ENCODE data around the gene LAMA2. TPM values are rescaled to one million over a fixed set of nuclear protein-coding genes. Genes with fewer than 3 reads are reported as not detected.

LAMA2 gene
- total and polyA plus RNA-seq, 2 of the 8 experiments (the other 6 are each of a cell fraction or from before 2014, with no cell fraction given) = 1.3 to 3.8 TPM

DNA sequence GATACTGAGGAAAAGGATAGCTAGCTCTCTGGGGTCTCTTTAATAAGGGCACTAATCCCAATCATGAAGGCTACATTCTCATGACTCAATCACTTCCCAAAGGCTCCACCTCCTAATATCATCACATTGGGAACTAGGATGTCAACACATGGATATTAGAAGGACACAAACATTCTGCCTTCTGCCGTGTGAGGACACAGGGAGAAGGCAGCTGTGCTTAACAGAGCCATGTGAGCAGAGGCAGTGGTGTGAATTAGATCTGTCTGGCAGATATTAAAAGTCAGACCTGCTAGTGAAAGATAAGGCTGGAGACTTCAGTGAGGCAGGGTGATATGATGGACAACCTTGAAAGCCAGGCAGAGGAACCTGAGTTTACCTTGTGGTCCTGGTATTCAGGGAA is 485.1 kb downstream of the LAMA2 start (continued):
- TF ChIP-seq, protein P1, sequence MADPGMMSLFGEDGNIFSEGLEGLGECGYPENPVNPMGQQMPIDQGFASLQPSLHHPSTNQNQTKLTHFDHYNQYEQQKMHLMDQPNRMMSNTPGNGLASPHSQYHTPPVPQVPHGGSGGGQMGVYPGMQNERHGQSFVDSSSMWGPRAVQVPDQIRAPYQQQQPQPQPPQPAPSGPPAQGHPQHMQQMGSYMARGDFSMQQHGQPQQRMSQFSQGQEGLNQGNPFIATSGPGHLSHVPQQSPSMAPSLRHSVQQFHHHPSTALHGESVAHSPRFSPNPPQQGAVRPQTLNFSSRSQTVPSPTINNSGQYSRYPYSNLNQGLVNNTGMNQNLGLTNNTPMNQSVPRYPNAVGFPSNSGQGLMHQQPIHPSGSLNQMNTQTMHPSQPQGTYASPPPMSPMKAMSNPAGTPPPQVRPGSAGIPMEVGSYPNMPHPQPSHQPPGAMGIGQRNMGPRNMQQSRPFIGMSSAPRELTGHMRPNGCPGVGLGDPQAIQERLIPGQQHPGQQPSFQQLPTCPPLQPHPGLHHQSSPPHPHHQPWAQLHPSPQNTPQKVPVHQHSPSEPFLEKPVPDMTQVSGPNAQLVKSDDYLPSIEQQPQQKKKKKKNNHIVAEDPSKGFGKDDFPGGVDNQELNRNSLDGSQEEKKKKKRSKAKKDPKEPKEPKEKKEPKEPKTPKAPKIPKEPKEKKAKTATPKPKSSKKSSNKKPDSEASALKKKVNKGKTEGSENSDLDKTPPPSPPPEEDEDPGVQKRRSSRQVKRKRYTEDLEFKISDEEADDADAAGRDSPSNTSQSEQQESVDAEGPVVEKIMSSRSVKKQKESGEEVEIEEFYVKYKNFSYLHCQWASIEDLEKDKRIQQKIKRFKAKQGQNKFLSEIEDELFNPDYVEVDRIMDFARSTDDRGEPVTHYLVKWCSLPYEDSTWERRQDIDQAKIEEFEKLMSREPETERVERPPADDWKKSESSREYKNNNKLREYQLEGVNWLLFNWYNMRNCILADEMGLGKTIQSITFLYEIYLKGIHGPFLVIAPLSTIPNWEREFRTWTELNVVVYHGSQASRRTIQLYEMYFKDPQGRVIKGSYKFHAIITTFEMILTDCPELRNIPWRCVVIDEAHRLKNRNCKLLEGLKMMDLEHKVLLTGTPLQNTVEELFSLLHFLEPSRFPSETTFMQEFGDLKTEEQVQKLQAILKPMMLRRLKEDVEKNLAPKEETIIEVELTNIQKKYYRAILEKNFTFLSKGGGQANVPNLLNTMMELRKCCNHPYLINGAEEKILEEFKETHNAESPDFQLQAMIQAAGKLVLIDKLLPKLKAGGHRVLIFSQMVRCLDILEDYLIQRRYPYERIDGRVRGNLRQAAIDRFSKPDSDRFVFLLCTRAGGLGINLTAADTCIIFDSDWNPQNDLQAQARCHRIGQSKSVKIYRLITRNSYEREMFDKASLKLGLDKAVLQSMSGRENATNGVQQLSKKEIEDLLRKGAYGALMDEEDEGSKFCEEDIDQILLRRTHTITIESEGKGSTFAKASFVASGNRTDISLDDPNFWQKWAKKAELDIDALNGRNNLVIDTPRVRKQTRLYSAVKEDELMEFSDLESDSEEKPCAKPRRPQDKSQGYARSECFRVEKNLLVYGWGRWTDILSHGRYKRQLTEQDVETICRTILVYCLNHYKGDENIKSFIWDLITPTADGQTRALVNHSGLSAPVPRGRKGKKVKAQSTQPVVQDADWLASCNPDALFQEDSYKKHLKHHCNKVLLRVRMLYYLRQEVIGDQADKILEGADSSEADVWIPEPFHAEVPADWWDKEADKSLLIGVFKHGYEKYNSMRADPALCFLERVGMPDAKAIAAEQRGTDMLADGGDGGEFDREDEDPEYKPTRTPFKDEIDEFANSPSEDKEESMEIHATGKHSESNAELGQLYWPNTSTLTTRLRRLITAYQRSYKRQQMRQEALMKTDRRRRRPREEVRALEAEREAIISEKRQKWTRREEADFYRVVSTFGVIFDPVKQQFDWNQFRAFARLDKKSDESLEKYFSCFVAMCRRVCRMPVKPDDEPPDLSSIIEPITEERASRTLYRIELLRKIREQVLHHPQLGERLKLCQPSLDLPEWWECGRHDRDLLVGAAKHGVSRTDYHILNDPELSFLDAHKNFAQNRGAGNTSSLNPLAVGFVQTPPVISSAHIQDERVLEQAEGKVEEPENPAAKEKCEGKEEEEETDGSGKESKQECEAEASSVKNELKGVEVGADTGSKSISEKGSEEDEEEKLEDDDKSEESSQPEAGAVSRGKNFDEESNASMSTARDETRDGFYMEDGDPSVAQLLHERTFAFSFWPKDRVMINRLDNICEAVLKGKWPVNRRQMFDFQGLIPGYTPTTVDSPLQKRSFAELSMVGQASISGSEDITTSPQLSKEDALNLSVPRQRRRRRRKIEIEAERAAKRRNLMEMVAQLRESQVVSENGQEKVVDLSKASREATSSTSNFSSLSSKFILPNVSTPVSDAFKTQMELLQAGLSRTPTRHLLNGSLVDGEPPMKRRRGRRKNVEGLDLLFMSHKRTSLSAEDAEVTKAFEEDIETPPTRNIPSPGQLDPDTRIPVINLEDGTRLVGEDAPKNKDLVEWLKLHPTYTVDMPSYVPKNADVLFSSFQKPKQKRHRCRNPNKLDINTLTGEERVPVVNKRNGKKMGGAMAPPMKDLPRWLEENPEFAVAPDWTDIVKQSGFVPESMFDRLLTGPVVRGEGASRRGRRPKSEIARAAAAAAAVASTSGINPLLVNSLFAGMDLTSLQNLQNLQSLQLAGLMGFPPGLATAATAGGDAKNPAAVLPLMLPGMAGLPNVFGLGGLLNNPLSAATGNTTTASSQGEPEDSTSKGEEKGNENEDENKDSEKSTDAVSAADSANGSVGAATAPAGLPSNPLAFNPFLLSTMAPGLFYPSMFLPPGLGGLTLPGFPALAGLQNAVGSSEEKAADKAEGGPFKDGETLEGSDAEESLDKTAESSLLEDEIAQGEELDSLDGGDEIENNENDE (IDR thresholded peaks at IDR 0.05; ENCODE audit: insufficient replicate concordance, low read length) = no peak
- no peak for TF ChIP-seq SP1 (IDR thresholded peaks at IDR 0.05; ENCODE audit: low read depth, low read length)
- TF ChIP-seq SAP30 (IDR thresholded peaks at IDR 0.05; ENCODE audit: insufficient read depth, insufficient replicate concordance, low read length) = no peak
- no peak for TF ChIP-seq CHD2 (IDR thresholded peaks at IDR 0.05; ENCODE audit: low read length)
- no peak for TF ChIP-seq SP4 (IDR thresholded peaks at IDR 0.05; ENCODE audit: low read length)
- no peak for TF ChIP-seq FOSL1 (IDR thresholded peaks at IDR 0.05; ENCODE audit: insufficient read depth, low read depth, low read length)
- no peak for TF ChIP-seq TAF7 (optimal IDR thresholded peaks at IDR 0.05; ENCODE audit: borderline replicate concordance, low read depth, low read length)
- TF ChIP-seq CEBPB (IDR thresholded peaks at IDR 0.05; ENCODE audit: low read depth, low read length) = no peak
